HG02642 (cell line): Measurements from ENCODE around the gene EIF2D.

Source experiments
- ATAC-seq: cut with Tn5 transposase; IDR thresholded peaks from one replicate; pipeline ENCODE4 v1.9.1; 2021; ENCODE audit warnings: mild to moderate bottlenecking; ENCODE audit not compliant: unreplicated experiment, poor library complexity

The EIF2D gene

GRCh38 chr1:206554701-206555472 lies 57.4 kb downstream of the EIF2D start:
- ATAC-seq = no peak

- ATAC-seq = no peak
These were observed 58.1 kb downstream of the EIF2D start for GRCh38 chr1:206554211-206554610.

- ATAC-seq = no peak
These were observed 60.3 kb downstream of the EIF2D start for GRCh38 chr1:206551986-206552326.

- no peak for ATAC-seq
These were observed 60.8 kb downstream of the EIF2D start for GRCh38 chr1:206551296-206551985.

GRCh38 chr1:206550446-206550845 lies 61.8 kb downstream of the EIF2D start:
- no peak for ATAC-seq

GRCh38 chr1:206547104-206547503 lies 65.2 kb downstream of the EIF2D start:
- ATAC-seq = no peak

- no peak for ATAC-seq
These were observed 66.9 kb downstream of the EIF2D start for GRCh38 chr1:206545351-206545750.

GRCh38 chr1:206544562-206545257 lies 67.6 kb downstream of the EIF2D start:
- peak; percentile 72 for ATAC-seq
